H1 (cell line): ENCODE data around the gene IRF9. TPM values are rescaled to one million over a fixed set of nuclear protein-coding genes. Genes with fewer than 3 reads are reported as not detected.

Experiments
- CREB1 ChIP-seq: IDR thresholded peaks from 2 replicates; pipeline ENCODE4 v1.6.1; 2012; ENCODE audit warnings: inconsistent platforms
- HDAC6 ChIP-seq: IDR thresholded peaks from one replicate; pipeline ENCODE4 v1.7.1; 2012; ENCODE audit warnings: low read depth, mild to moderate bottlenecking, inconsistent platforms, low read length, moderate library complexity
- SAP30 ChIP-seq: fragments of 300-600 bp; sonication (generic); IDR thresholded peaks from 2 replicates; pipeline ENCODE4 v1.7.1; 2012; ENCODE audit warnings: low read length, moderate library complexity, mild to moderate bottlenecking, inconsistent platforms; ENCODE audit not compliant: insufficient read depth, insufficient replicate concordance
- SRF ChIP-seq: IDR thresholded peaks from 2 replicates; pipeline ENCODE4 v1.6.1; 2011; ENCODE audit warnings: mild to moderate bottlenecking, low read depth, low read length, moderate library complexity
- YY1 ChIP-seq: IDR thresholded peaks from 2 replicates; pipeline ENCODE4 v1.6.1; 2011; ENCODE audit warnings: low read depth, mild to moderate bottlenecking, low read length
- polyA plus RNA-seq, 7 experiments: library from polyadenylated mRNA; depleted of rRNA in 3 of 7; stranded (reverse) in 5 of 7; unstranded in 2 of 7; fragments of >200 nt in 5 of 7; fragments of 200-250 nt in 2 of 7; gene quantifications; 1 replicate in 5 of 7; 2 replicates in 1 of 7; 4 replicates in 1 of 7; pipeline versions ENCODE4 v1.2.1 to v1.2.3, GENCODE V29; 2011 to 2013; ENCODE audit warnings: missing spikeins in 2 of 7, mixed read lengths in 2 of 7
- total RNA-seq: library from RNA; stranded (reverse); fragmentation: NEBNext Ultra II Directional; extraction: Animal tissue kit (Norgen Biotek cat#: 25700); gene quantifications from 2 replicates; pipeline ENCODE4 v1.2.1, GENCODE V29; 2021

The IRF9 gene
- total and polyA plus RNA-seq, 2 of the 8 experiments (the other 6 are each of a cell fraction or from before 2014, with no cell fraction given), result 11.4 to 13.2 TPM

GRCh38 chr14:24132976-24133375 is 28.1 kb upstream of the IRF9 start (continued):
- TF ChIP-seq SRF (no peak), CREB1 (no peak), HDAC6 (no peak), SAP30 (no peak), YY1 (no peak)
